OCI-LY7 (cell line): ENCODE data around the gene TP53BP1. TPM values are rescaled to one million over a fixed set of nuclear protein-coding genes. Genes with fewer than 3 reads are reported as not detected.

Source experiments
- BruUV-seq: library from RNA; stranded (reverse); fragments of 400-500 nt; replicated peaks from 2 replicates; lab custom pipeline; 2021; lab: Mats Ljungman, UMichigan
- CTCF ChIA-PET: fragments of 300-600 bp; sonication (Branson Sonifier 250); formaldehyde crosslinking; loops from one replicate; lab custom pipeline; 2022; ENCODE audit warnings: antibody characterized with exemption; ENCODE audit not compliant: unreplicated experiment; lab: Charles Lee
- POLR2A ChIA-PET: fragments of 300-600 bp; sonication (Branson Sonifier 250); formaldehyde crosslinking; loops from one replicate; lab custom pipeline; 2022; ENCODE audit warnings: antibody characterized with exemption; lab: Charles Lee
- DNase-seq: peaks from one replicate; pipeline ENCODE4 v3.0.0-alpha.2; 2015; ENCODE audit warnings: low spot score
- H2AFZ ChIP-seq: fragments of 200-600 bp; sonication (generic), shearing (Covaris generic); 2 replicates; pipeline ENCODE4 v1.6.1; 2014; ENCODE audit warnings: mild to moderate bottlenecking, antibody characterized with exemption, low read length, moderate library complexity
- H3K27ac ChIP-seq: fragments of 200-600 bp; sonication (generic); 2 replicates; pipeline ENCODE4 v1.5.1; 2014; ENCODE audit warnings: mixed run types, low read depth, mild to moderate bottlenecking, moderate library complexity, low read length, inconsistent platforms; ENCODE audit not compliant: poor library complexity, severe bottlenecking
- H3K36me3 ChIP-seq: fragments of 200-600 bp; sonication (generic); 2 replicates; pipeline ENCODE4 v1.6.1; 2014; ENCODE audit warnings: mild to moderate bottlenecking, antibody characterized with exemption, low read length, moderate library complexity, mixed read lengths; ENCODE audit not compliant: insufficient read depth
- H3K4me1 ChIP-seq: fragments of 200-600 bp; sonication (generic); 2 replicates; pipeline ENCODE4 v1.5.1; 2014; ENCODE audit warnings: mild to moderate bottlenecking, low read length; ENCODE audit not compliant: insufficient read depth, poor library complexity, severe bottlenecking
- H3K4me2 ChIP-seq: fragments of 200-600 bp; sonication (generic); 2 replicates; pipeline ENCODE4 v1.6.1; 2014; ENCODE audit warnings: mild to moderate bottlenecking, low read length
- H3K4me3 ChIP-seq: fragments of 200-600 bp; sonication (generic); 2 replicates; pipeline ENCODE4 v1.5.1; 2014; ENCODE audit warnings: mild to moderate bottlenecking, low read depth, low read length; ENCODE audit not compliant: poor library complexity, severe bottlenecking
- H3K79me2 ChIP-seq: fragments of 200-600 bp; sonication (generic); 2 replicates; pipeline ENCODE4 v1.6.1; 2016; ENCODE audit warnings: low read depth, mild to moderate bottlenecking, low read length, moderate library complexity, mixed read lengths; ENCODE audit not compliant: insufficient read depth
- H3K9me2 ChIP-seq: fragments of 200-600 bp; sonication (generic); 2 replicates; pipeline ENCODE4 v1.6.1; 2016; ENCODE audit warnings: mild to moderate bottlenecking, low read length, mixed read lengths; ENCODE audit not compliant: insufficient read depth
- H3K9me3 ChIP-seq: fragments of 200-600 bp; sonication (generic); 2 replicates; pipeline ENCODE4 v1.6.1; 2014; ENCODE audit warnings: mild to moderate bottlenecking, mixed run types, low read length, mixed read lengths
- H4K20me1 ChIP-seq: fragments of 200-600 bp; sonication (generic); 2 replicates; pipeline ENCODE4 v1.6.1; 2014; ENCODE audit warnings: mild to moderate bottlenecking, antibody characterized with exemption, low read length, moderate library complexity, mixed read lengths; ENCODE audit not compliant: insufficient read depth
- CTCF ChIP-seq: fragments of 200-600 bp; sonication (generic); conservative IDR thresholded peaks from 2 replicates; pipeline ENCODE4 v1.5.1; 2014; ENCODE audit warnings: mild to moderate bottlenecking, antibody characterized with exemption, low read length, moderate library complexity, mixed read lengths
- EZH2phosphoT487 ChIP-seq: fragments of 200-600 bp; sonication (generic); IDR thresholded peaks from 2 replicates; pipeline ENCODE4 v1.6.1; 2018; ENCODE audit warnings: low read depth, borderline replicate concordance, mild to moderate bottlenecking, mixed run types, antibody characterized with exemption, low read length, moderate library complexity, mixed read lengths
- intact Hi-C: fragments of 100-400 bp; cut with micrococcal nuclease; formaldehyde crosslinking; loops from one replicate; pipeline ENCODE4 v1.10.0; 2022; ENCODE audit not compliant: unreplicated experiment
- total RNA-seq, 2 experiments: library from RNA; depleted of rRNA in 1 of 2; stranded (reverse); fragments of >200 nt in 1 of 2; shearing (Covaris generic) in 1 of 2; gene quantifications; 2 replicates each; pipeline ENCODE4 v1.2.3, GENCODE V29; 2014 to 2022

TP53BP1 gene
- total RNA-seq, 2 experiments from 2014 or later, result 51.8 to 69.3 TPM

- peaks cover 6% of the 10 kb centered on the region; the same call in 1 of the 2 replicates for H4K20me1 ChIP-seq
- ChIA-PET POLR2A (interaction anchor here (0.6 to 1.5 kb wide), 5 partner anchors 11 to 143 kb away, joined by 3 to 4 read pairs (median 3); no protein-coding TSS in a partner anchor), CTCF (interaction anchor here (0.6 to 1.1 kb wide), 2 partner anchors 24 to 104 kb away, joined by 3 to 4 read pairs; no protein-coding TSS in a partner anchor)
- no TSS peak for BruUV-seq
- no peak for TF ChIP-seq EZH2phosphoT487
- TF ChIP-seq CTCF, result peak; percentile 82
- H3K4me2 ChIP-seq, result peak within 1 kb of the TSS; percentile 96
- no peaks in the 10 kb centered on the region for H3K9me2 ChIP-seq
- peaks cover 39% of the 10 kb centered on the region for H3K4me1 ChIP-seq
- intact Hi-C loops, result loop anchor here (5.0 kb wide), 1 partner anchor 141 kb away; no protein-coding TSS in a partner anchor
- H3K36me3 ChIP-seq, result peaks cover 36% of the 10 kb centered on the region
- peaks cover 52% of the 10 kb centered on the region for H3K79me2 ChIP-seq
- peak; percentile 95 for DNase-seq
- peak within 1 kb of the TSS; percentile 79 for H3K4me3 ChIP-seq
- peak within 1 kb of the TSS; percentile 41 for H3K27ac ChIP-seq
- H2AFZ ChIP-seq, result peak within 1 kb of the TSS; percentile 86
- H3K9me3 ChIP-seq, result no peaks in the 10 kb centered on the region
These were observed 121.7 kb downstream of the TP53BP1 start, which contains the start of the genes TUBGCP4 and ZSCAN29 for GRCh38 chr15:43370975-43371974. TUBGCP4 (plus strand) TSS chr15:43371101; CDS start chr15:43371355, 254 bp downstream. ZSCAN29 (minus strand) TSS chr15:43371043; CDS start chr15:43369913, 1,130 bp downstream.

GRCh38 chr15:43370310-43370974, 122.5 kb downstream of the TP53BP1 start:
- no TSS peak for BruUV-seq
- POLR2A ChIA-PET, result interaction anchor here (0.6 to 1.5 kb wide), 4 partner anchors 12 to 447 kb away, joined by 3 to 4 read pairs (median 4); no protein-coding TSS in a partner anchor
- no peak for DNase-seq
- intact Hi-C loops, result loop anchor here (5.0 kb wide), 1 partner anchor 142 kb away; no protein-coding TSS in a partner anchor
- H3K36me3 ChIP-seq, result peaks cover 42% of the 10 kb centered on the region
- H3K27ac ChIP-seq, result peak overlapping the region; percentile 41
- H3K9me3 ChIP-seq, result no peaks in the 10 kb centered on the region
- TF ChIP-seq CTCF (no peak), EZH2phosphoT487 (no peak)
- peak overlapping the region; percentile 86; the same call in 1 of the 2 replicates for H2AFZ ChIP-seq
- peak overlapping the region; percentile 96 for H3K4me2 ChIP-seq
- H3K4me1 ChIP-seq, result peaks cover 32% of the 10 kb centered on the region
- no peaks in the 10 kb centered on the region for H3K9me2 ChIP-seq
- CTCF ChIA-PET, result interaction anchor here (0.6 kb wide), 1 partner anchor 103 kb away, joined by 4 read pairs; no protein-coding TSS in a partner anchor
- peak overlapping the region; percentile 79 for H3K4me3 ChIP-seq
- peaks cover 6% of the 10 kb centered on the region; the same call in 1 of the 2 replicates for H4K20me1 ChIP-seq
- H3K79me2 ChIP-seq, result peaks cover 51% of the 10 kb centered on the region
